ENCODE results near the gene NRG3. TPM values are rescaled to one million over a fixed set of nuclear protein-coding genes. Genes with fewer than 3 reads are reported as not detected.

Gene NRG3
- total and polyA plus RNA-seq, 7 donors, result 0.03 to 0.10 TPM; not detected in 5

GRCh38 chr10:82554381-82554780 lies 679.4 kb downstream of the NRG3 start:
- DNase-seq (no peak), ATAC-seq (no peak)
- no peaks in the 10 kb centered on the region for H3K36me3 ChIP-seq (ENCODE audit: insufficient read depth in 1 of 2, low read depth in 1 of 2)
- H3K4me3 ChIP-seq, result no peak overlapping the region
- 75 to 78% (median 76%) methylated on average over 3 of the region's 3 CpGs for WGBS, 3 donors
- intact Hi-C loops (cut with DNase I), result no loop called here
- no peaks in the 10 kb centered on the region for H3K4me1 ChIP-seq
- no peaks in the 10 kb centered on the region for H3K9me3 ChIP-seq
- TF ChIP-seq CTCF (IDR thresholded peaks at IDR 0.05), result no peak
- H3K27ac ChIP-seq, result no peak overlapping the region
- no peaks in the 10 kb centered on the region for H3K27me3 ChIP-seq (ENCODE audit: insufficient read depth in 3 of 3, low read length in 2 of 3)

GRCh38 chr10:82558014-82558607 lies 683.1 kb downstream of the NRG3 start:
- Histone ChIP-seq H3K36me3 (ENCODE audit: insufficient read depth in 1 of 2, low read depth in 1 of 2) (no peaks in the 10 kb centered on the region), H3K27ac (no peak overlapping the region), H3K4me3 (no peak overlapping the region), H3K27me3 (ENCODE audit: insufficient read depth in 3 of 3, low read length in 2 of 3) (no peaks in the 10 kb centered on the region), H3K9me3 (no peaks in the 10 kb centered on the region), H3K4me1 (no peaks in the 10 kb centered on the region)
- no peak for DNase-seq
- no peak for TF ChIP-seq CTCF (IDR thresholded peaks at IDR 0.05)
- 47 to 61% (median 53%) methylated on average over 2 of the region's 2 CpGs for WGBS, 3 donors
- no peak for ATAC-seq
- intact Hi-C loops (cut with DNase I), result no loop called here

DNA sequence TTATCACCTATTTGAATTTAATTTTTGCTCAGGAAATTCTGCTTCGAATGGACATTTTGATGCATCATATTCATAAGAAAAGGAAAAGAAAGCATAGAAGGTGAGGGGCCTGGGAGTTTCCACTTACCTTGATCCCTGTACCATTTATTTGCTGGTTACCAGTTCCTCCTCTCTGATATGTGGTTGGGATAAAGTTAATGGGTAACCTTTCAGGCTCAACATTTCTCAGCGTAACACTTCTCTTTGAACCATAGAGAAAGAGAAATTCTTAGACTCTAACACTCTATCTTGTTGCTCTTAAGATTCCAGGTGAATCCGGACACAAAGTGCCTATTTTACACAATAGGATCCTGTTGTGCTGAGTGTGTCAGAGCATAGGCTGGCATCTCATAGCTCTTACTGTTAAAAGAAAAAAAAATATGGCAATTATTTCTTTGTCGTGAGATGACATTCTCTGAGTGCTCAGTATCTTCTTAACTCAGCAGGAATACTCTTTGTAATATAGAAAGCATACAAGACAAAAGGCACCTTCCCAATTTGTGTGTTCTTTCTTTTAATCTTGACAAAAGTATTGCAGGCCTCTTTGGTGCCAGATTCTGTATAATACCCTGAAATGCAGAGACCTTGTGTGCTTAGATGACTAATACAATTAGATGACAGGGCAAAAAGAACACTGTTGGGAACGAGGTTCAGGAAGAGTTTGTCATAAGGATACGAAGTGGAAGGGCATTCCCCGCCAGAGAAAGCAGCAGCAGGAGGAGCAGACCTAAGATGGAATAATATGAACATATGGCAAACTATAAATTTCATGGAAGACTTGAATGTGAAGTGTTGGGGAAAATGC lies 689.6 kb downstream of the NRG3 start:
- Histone ChIP-seq H3K36me3 (ENCODE audit: insufficient read depth in 1 of 2, low read depth in 1 of 2) (no peaks in the 10 kb centered on the region), H3K9me3 (no peaks in the 10 kb centered on the region), H3K4me3 (no peak overlapping the region), H3K27me3 (ENCODE audit: insufficient read depth in 3 of 3, low read length in 2 of 3) (no peaks in the 10 kb centered on the region), H3K4me1 (no peaks in the 10 kb centered on the region), H3K27ac (no peak overlapping the region)
- no peak for TF ChIP-seq CTCF (IDR thresholded peaks at IDR 0.05)
- ATAC-seq (no peak), DNase-seq (no peak)
- WGBS, 3 donors, result 75 to 83% (median 79%) methylated on average over 7 of the region's 7 CpGs
- intact Hi-C loops (cut with DNase I), result no loop called here

- Histone ChIP-seq H3K36me3 (ENCODE audit: insufficient read depth in 1 of 2, low read depth in 1 of 2) (no peaks in the 10 kb centered on the region), H3K4me3 (no peak overlapping the region), H3K9me3 (no peaks in the 10 kb centered on the region), H3K27me3 (ENCODE audit: insufficient read depth in 3 of 3, low read length in 2 of 3) (no peaks in the 10 kb centered on the region), H3K27ac (no peak overlapping the region), H3K4me1 (no peaks in the 10 kb centered on the region)
- DNase-seq (no peak), ATAC-seq (no peak)
- TF ChIP-seq CTCF (IDR thresholded peaks at IDR 0.05), result no peak
- intact Hi-C loops (cut with DNase I), result no loop called here
Observed at GRCh38 chr10:82565197-82565575, 690.2 kb downstream of the NRG3 start.
